HEK293T (cell line): Measurements from ENCODE around the gene NHSL1.

Experiments
- CTCF ChIA-PET: fragments of 350-600 bp; formaldehyde crosslinking; extraction: SDS; loops from one replicate; lab custom pipeline; 2021; ENCODE audit warnings: antibody characterized with exemption, inconsistent platforms; lab: Yijun Ruan, JAX
- POLR2A ChIA-PET: fragments of 350-600 bp; formaldehyde crosslinking; extraction: SDS; loops from one replicate; lab custom pipeline; 2020; ENCODE audit warnings: antibody characterized with exemption, inconsistent platforms; lab: Yijun Ruan, JAX
- DNase-seq: peaks from one replicate; pipeline ENCODE4 v3.0.0; 2012; ENCODE audit warnings: mixed read lengths; ENCODE audit errors: extremely low spot score
- ARNT ChIP-seq: fragments of 450-650 bp; IDR thresholded peaks from 2 replicates; pipeline ENCODE4 v1.6.1; 2017; ENCODE audit warnings: mild to moderate bottlenecking
- BHLHE40 ChIP-seq: fragments of 450-650 bp; IDR thresholded peaks from 2 replicates; pipeline ENCODE4 v1.6.1; 2016; ENCODE audit warnings: mild to moderate bottlenecking, moderate library complexity, borderline replicate concordance
- CTBP1 ChIP-seq: fragments of 450-650 bp; IDR thresholded peaks from 2 replicates; pipeline ENCODE4 v1.6.1; 2016; ENCODE audit warnings: borderline replicate concordance
- ELF4 ChIP-seq: fragments of 450-650 bp; IDR thresholded peaks from 2 replicates; pipeline ENCODE4 v1.6.1; 2017; ENCODE audit warnings: antibody characterized with exemption
- FOXA1 ChIP-seq: fragments of 450-650 bp; IDR thresholded peaks from 2 replicates; pipeline ENCODE4 v1.6.1; 2016; ENCODE audit warnings: mild to moderate bottlenecking
- FOXK2 ChIP-seq: fragments of 450-650 bp; IDR thresholded peaks from 2 replicates; pipeline ENCODE4 v1.6.1; 2016; ENCODE audit warnings: mild to moderate bottlenecking
- FOXM1 ChIP-seq: fragments of 450-650 bp; IDR thresholded peaks from 2 replicates; pipeline ENCODE4 v1.6.1; 2017; ENCODE audit warnings: mild to moderate bottlenecking, borderline replicate concordance
- HDGF ChIP-seq: fragments of 450-650 bp; IDR thresholded peaks from 2 replicates; pipeline ENCODE4 v1.6.1; 2017; ENCODE audit warnings: antibody characterized with exemption, borderline replicate concordance
- L3MBTL2 ChIP-seq: fragments of 450-650 bp; conservative IDR thresholded peaks from 2 replicates; pipeline ENCODE4 v1.6.1; 2016; ENCODE audit warnings: mild to moderate bottlenecking
- LEF1 ChIP-seq: fragments of 450-650 bp; IDR thresholded peaks from 2 replicates; pipeline ENCODE4 v1.6.1; 2017; ENCODE audit warnings: mild to moderate bottlenecking, borderline replicate concordance
- NFRKB ChIP-seq: fragments of 450-650 bp; IDR thresholded peaks from 2 replicates; pipeline ENCODE4 v1.6.1; 2016; ENCODE audit warnings: mild to moderate bottlenecking, moderate library complexity
- PKNOX1 ChIP-seq: fragments of 450-650 bp; IDR thresholded peaks from 2 replicates; pipeline ENCODE4 v1.6.1; 2016
- SP1 ChIP-seq: fragments of 450-650 bp; IDR thresholded peaks from 2 replicates; pipeline ENCODE4 v1.6.1; 2017
- SUZ12 ChIP-seq: fragments of 450-650 bp; IDR thresholded peaks from 2 replicates; pipeline ENCODE4 v1.6.1; 2016; ENCODE audit warnings: mild to moderate bottlenecking
- TARDBP ChIP-seq: fragments of 450-650 bp; IDR thresholded peaks from 2 replicates; pipeline ENCODE4 v1.6.1; 2016
- ZNF384 ChIP-seq: fragments of 450-650 bp; IDR thresholded peaks from 2 replicates; pipeline ENCODE4 v1.6.1; 2016

Gene NHSL1

GRCh38 chr6:138421608-138422007 is 77.7 kb downstream of the NHSL1 start:
- DNase-seq, result no peak
- no peak for TF ChIP-seq SP1
- TF ChIP-seq ELF4, result no peak
- no peak for TF ChIP-seq ARNT
- TF ChIP-seq FOXA1, result no peak
- TF ChIP-seq LEF1, result no peak
- TF ChIP-seq ZNF384, result no peak
- ChIA-PET CTCF (no interaction called here), POLR2A (no interaction called here)

GRCh38 chr6:138421089-138421488 is 78.2 kb downstream of the NHSL1 start:
- no peak for TF ChIP-seq CTBP1
- TF ChIP-seq PKNOX1, result no peak
- no peak for TF ChIP-seq LEF1
- no peak for TF ChIP-seq ELF4
- no peak for TF ChIP-seq HDGF
- no peak for TF ChIP-seq L3MBTL2
- TF ChIP-seq TARDBP, result no peak
- TF ChIP-seq SP1, result no peak
- no peak for TF ChIP-seq FOXK2
- no peak for TF ChIP-seq NFRKB
- no peak for TF ChIP-seq ZNF384
- no peak for TF ChIP-seq FOXA1
- TF ChIP-seq FOXM1, result no peak
- TF ChIP-seq BHLHE40, result no peak
- no peak for TF ChIP-seq SUZ12
- no peak for TF ChIP-seq ARNT
- ChIA-PET CTCF (no interaction called here), POLR2A (no interaction called here)
- DNase-seq, result no peak

- CTCF ChIA-PET, result no interaction called here
- no peak for TF ChIP-seq NFRKB
- no peak for TF ChIP-seq ELF4
- TF ChIP-seq CTBP1, result no peak
- no peak for TF ChIP-seq LEF1
- no peak for TF ChIP-seq ARNT
- no peak for TF ChIP-seq SUZ12
- TF ChIP-seq TARDBP, result no peak
- no peak for TF ChIP-seq FOXK2
- TF ChIP-seq ZNF384, result no peak
- no peak for TF ChIP-seq FOXA1
- no peak for TF ChIP-seq BHLHE40
- TF ChIP-seq FOXM1, result no peak
- TF ChIP-seq PKNOX1, result no peak
- no peak for TF ChIP-seq HDGF
- no peak for TF ChIP-seq L3MBTL2
- TF ChIP-seq SP1, result no peak
Measured at GRCh38 chr6:138420356-138420755, 78.9 kb downstream of the NHSL1 start.

GRCh38 chr6:138419766-138420165 is 79.5 kb downstream of the NHSL1 start:
- DNase-seq, result no peak
- no peak for TF ChIP-seq FOXM1
- no peak for TF ChIP-seq L3MBTL2
- TF ChIP-seq FOXK2, result no peak
- TF ChIP-seq LEF1, result no peak
- TF ChIP-seq NFRKB, result no peak
- no peak for TF ChIP-seq FOXA1
- no peak for TF ChIP-seq HDGF
- TF ChIP-seq BHLHE40, result no peak
- no peak for TF ChIP-seq SUZ12
- POLR2A ChIA-PET, result no interaction called here
- CTCF ChIA-PET, result no interaction called here

More at GRCh38 chr6:138420356-138420755, 78.9 kb downstream of the NHSL1 start:
- POLR2A ChIA-PET, result no interaction called here
- DNase-seq, result no peak

- DNase-seq, result no peak
- CTCF ChIA-PET, result no interaction called here
- POLR2A ChIA-PET, result no interaction called here
- TF ChIP-seq BHLHE40 (no peak), FOXM1 (no peak), CTBP1 (no peak), FOXA1 (no peak), FOXK2 (no peak), ZNF384 (no peak), PKNOX1 (no peak), LEF1 (no peak), L3MBTL2 (no peak), ARNT (no peak), HDGF (no peak), ELF4 (no peak), SP1 (no peak), TARDBP (no peak), SUZ12 (no peak), NFRKB (no peak)
Measured at GRCh38 chr6:138418118-138418742, 81.1 kb downstream of the NHSL1 start.

GRCh38 chr6:138417493-138418117 is 81.7 kb downstream of the NHSL1 start:
- TF ChIP-seq PKNOX1 (no peak), LEF1 (no peak), CTBP1 (no peak), ZNF384 (no peak), TARDBP (no peak), NFRKB (no peak), SUZ12 (no peak), ARNT (no peak), FOXM1 (no peak), L3MBTL2 (no peak), FOXK2 (no peak), FOXA1 (no peak), SP1 (no peak)
- ChIA-PET POLR2A (no interaction called here), CTCF (no interaction called here)
- no peak for DNase-seq
